Esophagus muscularis mucosa (tissue), 4 donors: ENCODE measurements around the gene PCMT1. TPM values are rescaled to one million over a fixed set of nuclear protein-coding genes. Genes with fewer than 3 reads are reported as not detected.
"Not testable (repeated sequence)": the region's sequence is repeated elsewhere in the genome, so short reads cannot be mapped to it uniquely, and the experiment has no call there.

ENCODE experiments used
- DNase-seq: peaks from one replicate; pipeline ENCODE4 v3.0.0-alpha.2; 2017; ENCODE audit errors: extremely low spot score
- H3K27ac ChIP-seq, 4 donors: fragments of 200-600 bp; sonication (generic); replicated peaks in 1 of 4; 1 replicate in 3 of 4; 2 replicates in 1 of 4; pipeline ENCODE4 v1.5.1; 2016 to 2019; ENCODE audit warnings: mild to moderate bottlenecking in 1 of 4
- H3K27me3 ChIP-seq, 4 donors: fragments of 200-600 bp; sonication (generic); one replicate each; pipeline versions ENCODE4 v1.5.1 to v1.6.0; 2016 to 2019
- H3K36me3 ChIP-seq, 4 donors: fragments of 200-600 bp; sonication (generic); one replicate each; pipeline ENCODE4 v1.5.1; 2016 to 2019
- H3K4me1 ChIP-seq, 4 donors: fragments of 200-600 bp; sonication (generic); one replicate each; pipeline ENCODE4 v1.5.1; 2016 to 2019
- H3K4me3 ChIP-seq, 4 donors: fragments of 200-600 bp; sonication (generic); 1 replicate in 2 of 4; 2 replicates in 2 of 4; pipeline ENCODE4 v1.5.1; 2016 to 2019; ENCODE audit warnings: mild to moderate bottlenecking in 4 of 4, moderate library complexity in 1 of 4
- H3K9me3 ChIP-seq, 4 donors: fragments of 200-600 bp; sonication (generic); 1 replicate in 3 of 4; 2 replicates in 1 of 4; pipeline ENCODE4 v1.5.1; 2016 to 2019
- EP300 ChIP-seq: sonication (generic); formaldehyde crosslinking; IDR thresholded peaks from one replicate; pipeline ENCODE4 v1.6.1; 2017; ENCODE audit warnings: antibody characterized with exemption
- POLR2A ChIP-seq: fragments of 450-650 bp; IDR thresholded peaks from one replicate; pipeline ENCODE4 v1.6.1; 2017; ENCODE audit warnings: antibody characterized with exemption, moderate library complexity, mild to moderate bottlenecking, low read depth
- POLR2AphosphoS5 ChIP-seq, 2 donors: sonication (generic); formaldehyde crosslinking; IDR thresholded peaks; one replicate each; pipeline ENCODE4 v1.6.1; 2017; ENCODE audit warnings: antibody characterized with exemption in 2 of 2
- WGBS: methylation state at CpG from one replicate; pipeline ENCODE4 v1.1.5; 2018; 5-methylcytosine and 5-hydroxymethylcytosine counted together
- intact Hi-C: fragments of 100-400 bp; cut with DNase I; formaldehyde crosslinking; loops from one replicate; pipeline ENCODE4 v1.15.1; 2023
- total RNA-seq, 4 donors: library from RNA; depleted of rRNA; stranded (reverse); fragments of >200 nt; gene quantifications; one replicate each; pipeline versions ENCODE4 v1.1.0 to v1.2.1, GENCODE V29; 2016
- TF ChIP-seq, protein P1 (sequence below), 3 experiments: fragments of 200-600 bp in 2 of 3; fragments of 450-650 bp in 1 of 3; sonication (generic) in 2 of 3; IDR thresholded peaks; one replicate each; pipeline ENCODE4 v1.5.1; 2017 to 2019; ENCODE audit warnings: antibody characterized with exemption in 3 of 3, mild to moderate bottlenecking in 2 of 3, moderate library complexity in 1 of 3

The PCMT1 gene
- total RNA-seq, 4 donors from 2014 or later: 93.9 to 111 (median 107) TPM

DNA sequence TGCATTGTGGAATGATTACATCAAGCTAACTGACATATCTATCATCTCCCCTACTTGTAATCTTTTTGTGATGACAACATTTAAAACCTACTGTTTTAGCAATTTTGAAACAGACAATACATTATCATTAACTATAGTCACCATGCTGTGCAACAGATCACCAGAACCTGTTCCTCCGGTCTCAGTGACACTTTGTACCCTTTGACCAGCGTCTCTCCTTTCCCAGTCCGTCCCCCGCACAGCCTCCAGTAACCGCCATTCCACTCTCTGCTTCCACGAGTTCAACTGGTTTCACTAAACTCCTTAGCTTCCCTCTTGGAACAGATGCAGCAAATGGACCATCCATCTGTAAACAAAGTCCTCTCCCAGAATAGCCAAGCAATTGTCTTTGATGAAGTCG, 92.8 kb downstream of the PCMT1 start:
- intact Hi-C loops: no loop called here
- peaks cover 7 to 31% (median 17%) of the 10 kb centered on the region in 4 donors for H3K4me1 ChIP-seq
- H3K27me3 ChIP-seq: no peaks in the 10 kb centered on the region
- WGBS: 94% methylated on average over 7 of the region's 7 CpGs
- no peak overlapping the region for H3K27ac ChIP-seq
- no peaks in the 10 kb centered on the region for H3K9me3 ChIP-seq
- no peak overlapping the region for H3K4me3 ChIP-seq
- no peak for DNase-seq
- no peak for TF ChIP-seq POLR2A
- no peak for TF ChIP-seq POLR2AphosphoS5 (IDR thresholded peaks at IDR 0.05)
- TF ChIP-seq EP300: no peak
- TF ChIP-seq, protein P1, sequence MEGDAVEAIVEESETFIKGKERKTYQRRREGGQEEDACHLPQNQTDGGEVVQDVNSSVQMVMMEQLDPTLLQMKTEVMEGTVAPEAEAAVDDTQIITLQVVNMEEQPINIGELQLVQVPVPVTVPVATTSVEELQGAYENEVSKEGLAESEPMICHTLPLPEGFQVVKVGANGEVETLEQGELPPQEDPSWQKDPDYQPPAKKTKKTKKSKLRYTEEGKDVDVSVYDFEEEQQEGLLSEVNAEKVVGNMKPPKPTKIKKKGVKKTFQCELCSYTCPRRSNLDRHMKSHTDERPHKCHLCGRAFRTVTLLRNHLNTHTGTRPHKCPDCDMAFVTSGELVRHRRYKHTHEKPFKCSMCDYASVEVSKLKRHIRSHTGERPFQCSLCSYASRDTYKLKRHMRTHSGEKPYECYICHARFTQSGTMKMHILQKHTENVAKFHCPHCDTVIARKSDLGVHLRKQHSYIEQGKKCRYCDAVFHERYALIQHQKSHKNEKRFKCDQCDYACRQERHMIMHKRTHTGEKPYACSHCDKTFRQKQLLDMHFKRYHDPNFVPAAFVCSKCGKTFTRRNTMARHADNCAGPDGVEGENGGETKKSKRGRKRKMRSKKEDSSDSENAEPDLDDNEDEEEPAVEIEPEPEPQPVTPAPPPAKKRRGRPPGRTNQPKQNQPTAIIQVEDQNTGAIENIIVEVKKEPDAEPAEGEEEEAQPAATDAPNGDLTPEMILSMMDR (IDR thresholded peaks at IDR 0.05): no peak
- H3K36me3 ChIP-seq: peaks cover 0 to 17% (median 2%) of the 10 kb centered on the region in 4 donors

GRCh38 chr6:149843051-149843633, 93.6 kb downstream of the PCMT1 start:
- Histone ChIP-seq H3K27ac (no peak overlapping the region), H3K27me3 (no peaks in the 10 kb centered on the region), H3K9me3 (no peaks in the 10 kb centered on the region), H3K4me1 (peaks cover 13 to 39% (median 24%) of the 10 kb centered on the region in 4 donors), H3K4me3 (no peak overlapping the region), H3K36me3 (peaks cover 0 to 17% (median 0%) of the 10 kb centered on the region in 4 donors)
- TF ChIP-seq POLR2A (no peak), POLR2AphosphoS5 (IDR thresholded peaks at IDR 0.05) (no peak), EP300 (no peak)
- TF ChIP-seq, protein P1 (IDR thresholded peaks at IDR 0.05): no peak
- intact Hi-C loops: no loop called here
- no peak for DNase-seq
- WGBS: 69% methylated on average over 8 of the region's 10 CpGs

DNA sequence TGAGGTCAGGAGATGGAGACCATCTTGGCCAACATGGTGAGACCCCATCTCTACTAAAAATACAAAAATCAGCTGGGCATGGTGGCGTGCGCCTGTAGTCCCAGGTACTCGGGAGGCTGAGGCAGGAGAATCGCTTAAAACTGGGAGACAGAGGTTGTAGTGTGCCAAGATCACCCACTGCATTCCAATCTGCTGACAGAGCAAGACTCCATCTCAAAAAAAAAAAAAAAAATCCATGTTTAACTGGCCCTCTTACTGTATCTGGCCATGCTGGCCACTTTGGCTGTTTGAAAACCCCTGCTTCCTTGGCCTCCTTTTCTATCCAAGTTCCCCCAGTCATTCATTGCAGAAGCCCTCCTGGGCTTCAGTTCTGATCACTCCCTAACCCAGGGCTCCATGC, 94.5 kb downstream of the PCMT1 start:
- H3K4me1 ChIP-seq: peaks cover 13 to 39% (median 24%) of the 10 kb centered on the region in 4 donors
- H3K9me3 ChIP-seq, H3K27me3 ChIP-seq, intact Hi-C loops, H3K27ac ChIP-seq, H3K4me3 ChIP-seq, DNase-seq: not testable (repeated sequence)
- peaks cover 0 to 17% (median 0%) of the 10 kb centered on the region in 4 donors for H3K36me3 ChIP-seq
- WGBS: 86% methylated on average over 4 of the region's 4 CpGs

GRCh38 chr6:149844480-149844879, 94.9 kb downstream of the PCMT1 start:
- Histone ChIP-seq H3K27me3 (no peaks in the 10 kb centered on the region), H3K27ac (no peak overlapping the region), H3K9me3 (no peaks in the 10 kb centered on the region), H3K4me3 (no peak overlapping the region), H3K4me1 (peaks cover 13 to 39% (median 24%) of the 10 kb centered on the region in 4 donors), H3K36me3 (peaks cover 0 to 17% (median 0%) of the 10 kb centered on the region in 4 donors)
- TF ChIP-seq, protein P1 (IDR thresholded peaks at IDR 0.05): no peak
- TF ChIP-seq POLR2AphosphoS5 (IDR thresholded peaks at IDR 0.05) (no peak), EP300 (no peak), POLR2A (no peak)
- DNase-seq: no peak
- intact Hi-C loops: no loop called here
- WGBS: 93% methylated on average over 2 of the region's 2 CpGs

- Histone ChIP-seq H3K4me3 (no peak overlapping the region), H3K27ac (no peak overlapping the region), H3K4me1 (peaks cover 10 to 36% (median 23%) of the 10 kb centered on the region in 4 donors), H3K9me3 (no peaks in the 10 kb centered on the region), H3K36me3 (peaks cover 0 to 17% (median 0%) of the 10 kb centered on the region in 4 donors), H3K27me3 (no peaks in the 10 kb centered on the region)
- DNase-seq: no peak
- intact Hi-C loops: no loop called here
- TF ChIP-seq EP300 (no peak), POLR2AphosphoS5 (IDR thresholded peaks at IDR 0.05) (no peak), POLR2A (no peak)
- TF ChIP-seq, protein P1 (IDR thresholded peaks at IDR 0.05): no peak
- 96% methylated on average over 2 of the region's 3 CpGs for WGBS
These were observed 96.0 kb downstream of the PCMT1 start for GRCh38 chr6:149845549-149845948.
